OCI-M1 (cell line): ENCODE results near the gene PKN3.

Source experiments
- DNase-seq: peaks from one replicate; lab custom pipeline; 2025; lab: John Stamatoyannopoulos, UW

Gene PKN3

GRCh38 chr9:128742401-128742800, 40.1 kb downstream of the PKN3 start:
- no peak for DNase-seq

- no peak for DNase-seq
Observed at GRCh38 chr9:128743421-128743820, 41.1 kb downstream of the PKN3 start.

GRCh38 chr9:128747241-128747640, 44.9 kb downstream of the PKN3 start:
- DNase-seq: no peak

- no peak for DNase-seq
Observed at GRCh38 chr9:128750926-128751595, 48.8 kb downstream of the PKN3 start.

GRCh38 chr9:128753627-128754026, 51.3 kb downstream of the PKN3 start:
- no peak for DNase-seq

- DNase-seq: no peak
Observed at GRCh38 chr9:128757602-128758001, 55.3 kb downstream of the PKN3 start.

GRCh38 chr9:128762671-128763449, 60.6 kb downstream of the PKN3 start:
- DNase-seq: no peak

- DNase-seq: no peak
Observed at GRCh38 chr9:128764361-128764760, 62.1 kb downstream of the PKN3 start.

GRCh38 chr9:128765499-128765898, 63.2 kb downstream of the PKN3 start:
- DNase-seq: no peak

- DNase-seq: peak; percentile 65
Observed at GRCh38 chr9:128768606-128769005, 66.3 kb downstream of the PKN3 start.
